Glomerular visceral epithelial cell (primary cell): Measurements from ENCODE around the gene THSD7A.

ENCODE experiments used
- DNase-seq: peaks from one replicate; pipeline ENCODE4 v3.0.0-alpha.2; 2016; ENCODE audit errors: extremely low spot score

Gene THSD7A

DNA sequence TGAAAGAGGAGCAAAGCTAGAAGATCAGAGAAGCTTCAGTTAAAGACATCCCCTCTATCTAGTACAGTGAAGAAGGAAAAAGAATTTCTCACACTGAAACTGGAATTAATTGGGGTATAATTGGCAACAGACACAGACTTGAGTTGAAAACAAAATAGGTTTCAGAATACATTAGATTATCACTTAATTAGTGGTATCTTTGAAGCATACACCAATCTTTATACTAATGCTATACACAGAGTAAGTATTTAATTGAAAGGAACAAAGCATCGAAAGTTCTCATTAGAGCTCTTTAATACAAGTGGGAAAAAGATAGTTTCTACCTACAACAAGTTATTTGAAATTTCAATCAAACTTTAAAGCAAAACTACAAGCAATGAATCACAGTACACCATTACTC is 128.2 kb downstream of the THSD7A start:
- DNase-seq = no peak

DNA sequence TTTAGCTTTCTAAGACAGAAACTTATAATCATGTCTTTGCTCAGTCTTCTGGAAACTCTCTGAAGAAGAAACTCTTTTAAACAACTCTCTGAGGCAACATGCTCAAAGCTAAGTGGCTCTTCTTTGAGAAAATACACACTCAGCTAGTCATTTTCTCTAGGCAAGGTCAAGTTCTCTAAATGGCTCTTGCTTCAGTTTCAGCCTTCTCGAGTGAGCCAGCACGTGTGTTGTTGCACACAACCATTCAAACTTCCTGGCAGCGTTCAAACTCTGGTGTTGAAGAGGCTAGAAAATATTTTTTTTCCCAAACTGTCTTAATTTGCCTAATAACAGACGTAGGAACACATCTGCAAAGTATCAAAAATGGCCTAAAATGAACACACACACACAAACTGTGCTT is 129.1 kb downstream of the THSD7A start:
- DNase-seq = no peak

DNA sequence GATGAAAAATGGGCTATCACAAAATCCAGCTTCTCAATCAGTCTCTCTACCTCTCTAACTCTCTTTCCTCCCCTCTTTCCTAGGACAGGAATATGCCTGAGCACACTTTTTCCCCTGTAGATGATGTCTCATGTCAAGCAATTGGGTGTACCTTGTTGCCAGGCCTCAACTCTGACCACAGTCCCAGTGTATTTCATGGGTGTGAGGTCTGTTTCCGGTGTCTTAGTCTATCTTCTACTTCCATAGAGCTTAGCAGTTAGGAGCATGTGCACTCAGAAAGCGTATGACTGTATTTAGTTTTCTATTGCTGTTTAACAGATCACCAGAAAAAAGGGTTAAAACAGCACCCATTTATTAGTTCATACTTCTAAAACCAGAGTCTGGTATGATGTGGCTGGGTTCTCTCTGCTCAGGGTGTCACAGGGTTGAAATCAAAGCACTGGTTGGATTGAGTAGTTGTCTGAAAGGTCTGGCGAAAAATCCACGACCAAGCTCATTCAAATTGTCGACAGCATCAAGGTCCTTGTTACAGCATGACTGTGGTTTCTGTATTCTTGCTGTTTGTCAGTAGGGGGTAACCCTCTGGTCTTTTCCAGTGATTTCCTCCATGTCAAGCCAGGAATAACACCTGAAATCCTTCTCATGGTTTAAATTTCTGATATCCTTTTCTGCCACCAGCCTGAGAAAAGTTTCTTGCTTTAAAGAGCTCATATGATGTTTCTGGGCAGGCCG is 130.0 kb downstream of the THSD7A start:
- DNase-seq = no peak

DNA sequence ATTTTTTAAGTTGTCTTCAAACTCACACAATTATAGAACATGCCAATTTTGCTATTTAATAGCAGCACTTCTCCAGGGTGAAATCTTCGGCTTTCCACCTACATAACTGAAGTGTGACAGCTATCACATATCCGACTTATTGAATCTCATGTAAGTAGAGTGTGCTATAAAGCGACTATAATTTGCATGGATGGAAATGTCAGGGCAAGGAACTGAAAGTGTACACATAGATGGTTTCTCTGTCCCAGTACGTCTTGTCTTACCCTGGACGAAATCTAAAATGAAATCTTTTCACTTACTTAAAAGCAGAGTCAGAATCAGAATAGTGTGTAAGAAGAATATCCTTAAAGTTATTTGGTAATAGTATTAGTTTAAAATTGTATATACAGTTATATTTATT is 132.3 kb downstream of the THSD7A start:
- no peak for DNase-seq

DNA sequence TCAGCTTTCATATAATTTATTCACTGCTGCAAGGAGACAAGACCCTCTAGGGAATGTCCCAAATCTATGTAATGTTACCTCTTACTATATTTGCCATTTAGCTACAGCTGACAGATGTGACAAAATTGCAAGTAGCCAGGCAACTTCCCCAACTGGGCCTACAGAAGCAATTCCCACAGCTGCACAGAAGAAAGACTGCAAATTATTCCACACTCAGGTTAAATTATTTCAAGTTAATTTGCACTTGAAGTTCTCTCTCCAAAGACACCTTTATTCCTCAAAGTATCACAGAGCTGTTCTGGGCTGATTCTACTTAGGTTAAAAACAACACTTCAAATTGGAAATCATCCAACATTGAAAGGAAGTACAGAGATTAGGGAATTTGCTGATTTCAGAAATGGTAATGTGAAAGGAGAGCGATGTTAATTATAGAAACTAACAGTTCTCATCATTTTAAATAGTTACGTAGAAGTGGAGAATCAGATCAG is 133.6 kb downstream of the THSD7A start:
- no peak for DNase-seq

DNA sequence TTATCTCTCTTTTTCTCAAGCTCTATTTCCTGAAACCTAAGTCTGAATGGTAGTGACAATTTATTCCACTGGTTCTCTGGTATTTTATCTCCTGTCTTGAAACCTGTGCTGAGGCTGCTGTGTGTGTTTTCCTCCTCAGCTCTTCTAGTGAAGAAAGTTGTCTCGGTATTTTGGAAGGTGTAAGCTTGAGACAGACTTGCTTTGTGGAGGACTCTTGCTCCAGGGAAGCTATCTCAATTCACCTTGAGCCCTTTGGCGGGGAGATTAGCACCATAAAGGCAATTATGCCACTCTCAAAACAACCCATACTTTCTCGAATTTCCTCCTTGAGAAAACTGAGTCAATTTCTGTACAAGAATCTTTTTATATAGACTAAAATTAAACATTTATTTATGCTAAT is 141.6 kb downstream of the THSD7A start:
- DNase-seq = no peak

DNA sequence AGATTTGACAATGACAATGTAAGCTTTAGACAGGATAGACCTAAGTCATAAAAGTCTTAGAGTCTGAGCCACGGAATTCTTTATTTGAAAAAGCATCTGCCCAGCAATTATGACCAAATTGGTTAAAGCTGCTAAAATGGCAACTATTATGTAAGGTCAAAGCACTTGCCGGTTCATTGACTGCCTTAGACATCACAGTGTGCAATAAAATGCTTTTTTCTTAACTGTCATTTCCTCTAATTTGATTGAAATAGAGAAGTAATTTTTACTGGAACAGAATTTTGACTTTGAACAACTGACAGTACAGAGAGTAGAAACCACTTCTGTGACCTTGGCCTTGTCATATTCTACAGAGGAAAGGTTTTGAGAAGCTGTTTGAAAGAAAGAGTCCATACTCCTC is 142.9 kb downstream of the THSD7A start:
- no peak for DNase-seq

DNA sequence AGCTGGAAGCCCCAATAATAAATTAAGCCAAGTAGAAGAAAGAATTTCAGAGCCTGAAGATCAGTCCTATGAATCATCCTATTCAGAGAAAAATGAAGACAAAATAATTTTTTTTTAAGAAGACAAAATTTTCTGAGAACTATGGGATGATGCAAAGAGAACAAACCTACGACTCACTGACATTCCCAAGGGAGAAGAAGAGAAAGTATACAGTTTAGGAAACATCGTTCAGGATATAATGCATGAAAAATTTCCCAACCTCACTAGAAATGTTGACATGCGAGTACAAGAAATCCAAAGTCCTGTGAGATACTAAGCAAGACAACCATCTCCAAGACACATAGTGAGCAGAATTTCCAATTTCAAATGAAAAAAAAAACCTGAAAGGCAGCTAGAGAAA is 150.5 kb downstream of the THSD7A start:
- DNase-seq = no peak

DNA sequence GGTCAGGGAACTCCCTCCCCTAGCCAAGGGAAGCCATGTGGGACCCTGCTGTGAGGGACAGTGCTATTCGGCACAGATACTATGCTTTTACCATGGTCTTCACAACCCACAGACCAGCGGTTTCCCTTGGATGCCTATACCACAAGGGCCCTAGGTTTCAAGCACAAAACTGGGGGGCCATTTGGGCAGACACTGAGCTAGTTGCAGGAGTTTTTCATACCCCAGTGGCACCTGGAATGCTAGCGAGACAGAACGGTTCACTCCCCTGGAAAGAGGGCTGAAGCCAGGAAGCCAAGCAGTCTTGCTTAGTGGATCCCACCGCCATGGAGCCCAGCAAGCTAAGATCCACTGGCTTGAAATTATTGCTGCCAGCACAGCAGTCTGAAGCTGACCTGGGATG is 156.8 kb downstream of the THSD7A start:
- DNase-seq = no peak

DNA sequence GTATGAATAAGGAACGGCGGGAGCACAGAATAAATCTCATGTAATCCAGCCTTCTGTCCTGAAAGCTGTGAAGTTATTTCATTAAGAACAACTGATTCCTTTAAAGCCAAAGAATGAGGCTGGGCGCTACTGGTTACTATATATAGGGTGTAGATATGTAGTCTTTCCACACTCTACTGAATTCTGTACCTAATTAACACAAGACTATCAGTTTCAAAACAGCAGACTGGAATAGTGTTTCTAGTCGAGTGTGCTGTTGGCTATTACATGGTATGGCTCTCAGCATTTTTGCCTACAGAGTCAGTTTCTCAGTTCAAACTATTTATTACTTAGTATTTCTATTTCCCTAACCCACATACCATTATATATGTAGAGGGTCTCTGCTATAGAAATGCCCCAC is 163.3 kb downstream of the THSD7A start:
- no peak for DNase-seq

DNA sequence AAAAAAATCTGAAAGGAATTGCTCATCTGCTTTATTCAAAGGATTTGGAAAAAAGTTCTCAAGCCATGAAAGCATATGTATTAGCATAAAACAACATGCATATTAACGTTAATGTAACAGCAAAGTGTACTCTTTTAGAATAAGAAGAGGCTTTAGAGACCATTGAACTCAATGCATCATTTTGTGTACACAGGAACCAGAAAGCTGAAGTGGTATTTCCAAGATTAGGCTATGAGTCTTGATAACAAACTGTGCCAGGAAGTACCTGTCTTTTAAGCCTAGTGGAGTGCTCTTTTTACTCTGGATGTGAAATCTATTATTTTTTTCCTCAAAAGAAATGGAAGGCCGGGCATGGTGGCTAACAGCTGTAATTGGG is 164.2 kb downstream of the THSD7A start:
- DNase-seq = no peak

DNA sequence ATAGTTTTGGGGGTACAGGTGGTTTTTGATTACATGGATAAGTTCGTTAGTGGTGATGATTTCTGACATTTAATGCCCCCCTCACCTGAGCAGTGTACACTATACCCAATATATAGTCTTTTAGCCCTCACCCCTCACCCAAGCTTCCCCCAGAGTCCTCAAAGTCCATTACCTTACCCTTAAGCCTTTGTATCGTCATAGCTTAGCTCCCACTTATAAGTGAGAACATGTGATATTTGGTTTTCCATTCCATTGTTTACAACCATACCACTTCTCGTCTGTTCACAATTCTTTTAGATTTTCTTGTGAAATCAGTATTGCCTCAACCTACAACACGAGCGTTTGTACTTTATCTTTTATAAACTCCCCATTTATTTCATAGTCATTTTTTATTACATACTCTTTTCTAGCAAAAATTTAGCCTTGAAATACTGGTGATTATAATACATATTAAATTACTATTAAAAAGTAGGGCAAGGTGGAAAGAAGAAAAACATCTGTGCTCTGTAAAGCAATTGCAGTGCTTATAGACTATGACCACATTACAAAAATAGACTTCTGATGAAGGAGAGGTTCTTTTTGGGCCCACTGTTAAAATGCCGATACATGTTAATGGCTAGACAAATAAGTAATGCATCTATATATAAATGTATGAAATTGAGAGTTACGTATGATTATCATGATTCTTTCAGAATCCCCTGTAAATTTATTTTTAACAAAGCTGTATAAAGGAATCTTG is 164.8 kb downstream of the THSD7A start:
- no peak for DNase-seq

DNA sequence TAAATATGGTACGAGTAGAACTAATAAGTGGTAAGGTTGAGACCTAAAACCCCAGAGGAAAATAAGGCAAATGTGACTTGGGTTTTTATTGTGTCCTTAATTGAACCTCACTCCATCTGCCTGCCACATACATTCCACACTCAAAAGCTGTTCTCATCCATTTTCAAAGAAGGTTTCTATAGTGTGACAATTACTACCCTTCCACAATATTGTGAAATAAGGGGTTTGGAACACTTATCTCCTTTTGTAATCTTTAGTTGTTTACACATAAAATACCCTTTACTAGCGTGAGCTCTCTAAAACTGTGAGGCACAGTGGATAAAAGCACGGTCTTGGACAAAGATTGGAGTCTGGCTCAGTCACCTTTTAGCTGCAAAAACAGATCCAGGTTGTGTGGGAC is 166.6 kb downstream of the THSD7A start:
- no peak for DNase-seq

DNA sequence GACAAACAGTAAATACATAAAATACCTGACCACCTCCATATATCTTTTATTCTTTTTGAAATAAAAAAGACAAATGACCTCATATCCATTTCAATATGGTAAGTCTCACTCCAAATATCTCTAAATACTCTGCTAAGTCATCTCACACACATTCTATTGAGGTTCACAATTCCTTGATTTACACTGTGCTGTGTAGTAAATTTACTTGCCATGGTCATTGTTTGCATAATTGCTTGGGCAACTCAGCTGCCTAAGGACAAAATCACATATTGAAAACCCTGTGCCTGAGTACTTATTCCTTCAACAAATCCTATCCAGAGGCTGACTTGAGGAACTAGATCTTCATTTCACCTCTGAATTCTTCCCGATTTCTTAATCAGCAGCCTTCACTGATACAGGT is 176.4 kb downstream of the THSD7A start:
- DNase-seq = no peak

DNA sequence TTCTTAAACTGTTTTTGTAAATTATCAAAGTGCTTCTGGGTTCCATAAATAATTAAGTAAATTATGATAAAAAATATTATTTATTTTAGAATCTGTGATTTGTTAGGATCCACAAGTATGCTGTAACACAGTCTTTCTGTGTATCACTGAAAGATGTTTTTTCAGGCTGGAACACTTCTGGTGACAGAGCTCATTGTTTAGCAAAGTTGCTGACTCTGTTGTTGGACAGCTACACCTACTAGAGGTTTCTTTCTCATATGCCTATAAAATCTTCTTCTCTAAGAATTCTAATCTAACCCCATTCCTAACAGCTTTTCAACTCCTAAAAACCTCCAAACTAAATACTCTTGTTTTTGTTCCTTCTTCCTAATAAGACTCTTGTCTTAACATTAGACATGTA is 176.8 kb downstream of the THSD7A start:
- no peak for DNase-seq

DNA sequence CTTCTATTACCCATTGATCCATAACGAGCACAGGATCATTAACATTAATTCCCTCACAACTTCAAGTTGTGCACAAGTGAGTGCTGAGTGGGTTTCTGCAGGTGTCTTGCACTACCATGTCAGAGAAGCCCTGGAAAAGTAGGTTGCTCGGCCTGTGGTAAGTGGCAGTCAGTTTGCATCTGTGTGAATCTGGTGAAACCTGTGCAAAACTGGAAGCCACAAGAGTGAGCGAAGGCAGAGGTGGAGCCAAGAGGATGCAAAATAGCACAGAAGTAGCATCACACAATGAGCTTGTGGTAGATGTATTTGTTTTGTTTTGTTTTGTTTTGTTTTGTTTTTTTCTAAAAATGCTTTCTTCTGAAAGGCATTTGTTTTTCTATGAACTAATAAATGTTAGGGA is 181.5 kb downstream of the THSD7A start:
- no peak for DNase-seq

DNA sequence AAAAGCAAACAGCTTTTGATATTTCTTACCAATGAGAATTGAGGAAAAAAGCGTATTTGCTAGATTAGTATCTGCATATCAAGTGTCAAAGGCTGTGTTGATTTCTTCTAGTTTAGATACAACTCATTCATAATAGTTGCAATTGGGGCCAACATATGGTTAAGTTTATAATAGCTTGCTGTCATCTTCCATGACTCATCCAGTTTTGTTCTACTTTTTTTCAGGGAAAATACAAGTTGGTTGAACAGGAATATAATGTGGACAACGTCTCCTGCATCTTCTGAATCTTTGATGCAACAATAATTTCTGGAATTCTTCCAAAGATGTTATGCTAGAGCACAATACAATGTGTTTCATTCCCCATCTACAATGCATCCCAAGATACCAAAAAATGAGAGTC is 182.0 kb downstream of the THSD7A start:
- DNase-seq = no peak

DNA sequence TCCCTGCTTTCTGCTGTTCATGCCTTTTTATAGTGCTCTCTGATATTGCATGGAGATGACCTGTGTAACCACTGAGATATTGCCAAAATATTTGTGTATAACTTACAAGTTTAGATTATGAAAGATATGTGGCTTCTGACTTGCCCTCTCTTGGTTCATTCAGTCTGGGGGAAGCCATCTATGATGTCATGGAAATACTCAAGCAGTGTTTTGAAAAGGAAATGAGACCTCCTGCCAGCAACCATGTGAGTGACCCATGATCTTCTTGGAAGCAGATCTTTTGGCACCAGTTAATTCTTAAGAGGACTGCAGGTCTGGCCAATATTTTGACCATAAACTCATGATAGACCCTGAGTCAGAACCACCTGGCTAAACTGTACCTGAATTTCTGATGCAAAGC is 183.0 kb downstream of the THSD7A start:
- DNase-seq = no peak

DNA sequence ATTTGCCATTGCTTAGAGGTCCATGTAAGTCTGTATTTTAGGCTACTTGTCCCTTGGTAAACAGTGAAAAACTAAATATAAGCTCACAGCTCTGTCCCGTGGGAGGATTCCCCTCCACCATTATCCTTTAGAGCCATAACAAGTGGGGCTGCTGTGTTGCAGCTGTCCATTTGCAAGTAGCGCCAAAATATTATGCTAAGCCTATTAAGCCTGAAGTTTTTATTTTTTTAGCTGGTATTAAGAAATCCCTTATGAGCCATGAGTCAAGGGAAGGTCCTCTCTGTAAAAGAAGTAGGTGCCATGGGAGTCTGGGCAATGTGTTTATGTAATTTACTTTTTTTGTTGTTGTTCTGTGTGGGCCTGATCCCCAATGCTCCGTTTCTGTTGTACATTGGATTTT is 183.9 kb downstream of the THSD7A start:
- no peak for DNase-seq

DNA sequence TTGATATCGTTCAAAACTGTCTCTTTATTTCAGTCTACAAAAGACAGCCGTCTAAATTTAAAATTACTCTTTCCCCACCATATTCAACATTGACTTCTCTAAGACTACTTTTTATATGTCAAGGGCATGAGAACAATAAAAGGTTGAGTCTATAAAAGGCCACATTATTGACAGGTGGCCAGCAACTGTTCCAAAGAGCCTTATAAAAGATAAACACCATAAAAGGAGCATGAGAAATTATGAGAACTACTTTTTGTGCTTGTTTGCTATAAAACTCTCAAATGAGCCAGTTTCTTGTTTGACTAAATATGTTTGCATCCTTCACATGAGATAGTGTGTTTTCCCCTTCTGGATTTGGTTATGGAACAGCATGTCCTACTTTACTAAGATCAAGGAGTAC is 189.2 kb downstream of the THSD7A start:
- DNase-seq = no peak

DNA sequence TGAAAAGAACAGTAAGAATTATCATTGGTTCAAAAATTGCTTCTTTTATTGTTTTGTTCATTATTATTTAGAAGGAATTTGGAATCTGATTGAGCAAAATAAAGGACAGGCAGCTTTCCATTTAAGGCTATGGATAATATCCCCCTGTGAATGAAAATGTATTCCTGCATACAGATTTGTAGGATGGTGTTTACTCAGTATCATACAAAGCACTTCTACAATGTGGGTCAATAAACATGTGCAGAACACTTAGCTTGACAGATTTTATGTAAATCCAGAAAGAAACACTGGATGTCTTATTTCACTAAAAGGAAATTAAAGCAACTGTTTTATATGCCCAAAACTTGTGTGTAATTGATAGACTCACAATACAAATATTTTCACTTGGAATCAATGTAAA is 189.7 kb downstream of the THSD7A start:
- DNase-seq = no peak

DNA sequence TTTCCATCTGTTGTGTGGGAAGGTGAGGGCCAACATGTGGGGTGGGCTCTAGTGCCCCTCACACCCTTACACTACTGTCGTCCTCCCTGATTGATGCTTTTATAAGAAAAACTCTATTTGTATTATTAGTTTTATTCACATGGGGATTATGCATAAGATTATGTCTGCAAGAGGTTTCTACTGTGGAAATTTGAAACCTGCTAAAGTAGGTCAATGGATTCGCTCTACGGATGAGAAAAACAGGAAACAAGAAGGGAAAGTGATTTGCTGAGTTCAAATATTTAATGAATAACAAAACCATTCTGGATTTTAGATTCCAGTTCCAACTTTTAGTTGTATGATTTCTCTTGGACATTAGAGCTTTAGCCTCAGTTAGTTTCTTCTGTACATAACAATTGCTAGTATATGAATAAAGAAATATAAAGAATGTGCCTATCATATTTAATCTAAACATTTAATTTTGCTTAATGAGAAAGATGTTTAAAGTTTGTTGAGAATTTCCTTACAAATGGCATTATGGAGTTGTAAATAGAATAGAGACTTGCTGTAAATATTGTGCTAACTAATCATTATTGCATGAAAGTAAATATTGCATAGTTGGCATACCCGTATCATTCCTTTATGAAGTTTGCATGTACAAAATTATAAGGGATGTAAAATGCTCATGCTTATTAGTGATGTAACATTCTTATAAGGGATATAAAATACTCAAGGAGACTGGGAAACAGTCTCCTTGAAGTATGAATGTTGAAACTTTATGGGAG is 193.8 kb downstream of the THSD7A start:
- DNase-seq = no peak

DNA sequence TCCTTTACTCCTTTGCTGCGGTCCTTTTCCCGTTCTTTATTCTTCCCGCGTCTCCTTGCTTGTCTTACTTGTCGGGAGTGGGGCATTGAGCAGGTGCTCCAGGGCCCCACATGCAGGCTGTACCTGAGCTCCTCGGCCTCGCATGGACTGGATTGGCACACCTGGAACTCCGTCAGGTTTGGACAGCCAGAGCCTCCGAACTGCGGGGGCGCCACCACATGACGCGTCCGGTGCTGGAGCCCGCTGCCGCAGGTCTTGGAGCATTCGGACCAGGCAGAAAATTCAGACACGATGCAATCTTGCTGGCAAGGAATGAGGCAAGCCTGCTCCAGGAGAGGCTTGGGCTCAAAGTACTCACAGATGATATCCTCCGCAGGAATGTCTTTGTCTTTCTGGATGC is 195.7 kb downstream of the THSD7A start:
- no peak for DNase-seq
